ENCODE measurements around the gene ANO7. TPM values are rescaled to one million over a fixed set of nuclear protein-coding genes. Genes with fewer than 3 reads are reported as not detected.

ANO7 gene
- total and polyA plus RNA-seq, 7 experiments from 2014 or later: 0.16 to 0.94 (median 0.30) TPM; not detected in 1

DNA sequence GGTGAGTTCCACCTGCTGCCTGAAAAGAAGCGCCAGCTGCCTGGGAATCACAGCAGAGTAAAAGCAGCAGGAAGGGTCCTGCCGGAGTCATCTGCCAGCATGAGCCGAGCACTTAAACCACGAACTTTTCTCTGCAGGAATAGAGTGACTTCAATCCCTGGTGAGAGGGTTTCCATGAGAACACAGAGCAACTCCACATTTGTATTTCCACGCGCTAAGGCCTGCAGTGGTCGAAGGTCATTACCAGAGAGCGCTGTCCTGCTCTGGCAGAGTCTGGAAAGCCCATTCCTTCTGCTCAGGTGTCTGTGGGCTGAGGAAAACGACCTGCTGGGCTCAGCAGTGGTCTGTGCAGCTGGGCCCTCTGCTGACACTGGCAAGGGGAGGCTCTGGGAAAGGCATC is 45.9 kb upstream of the ANO7 start:
- Mint-ChIP-seq H3K4me1 (peaks cover 0 to 17% (median 14%) of the 10 kb centered on the region in 7 donors), H3K9me3 (no peaks in the 10 kb centered on the region), H3K4me3 (no peak overlapping the region), H3K36me3 (peaks cover 0 to 50% (median 8%) of the 10 kb centered on the region in 5 donors), H3K27me3 (no peaks in the 10 kb centered on the region), H3K27ac (no peak overlapping the region)
- Histone ChIP-seq H3K4me3 (ENCODE audit: low read length) (no peak overlapping the region), H3K27me3 (ENCODE audit: control insufficient read depth in 2 of 2, insufficient read depth in 2 of 2, low read length in 2 of 2) (no peaks in the 10 kb centered on the region), H3K36me3 (ENCODE audit: control insufficient read depth in 2 of 3, insufficient read depth in 3 of 3, low read length in 3 of 3) (peaks cover 0 to 41% (median 5%) of the 10 kb centered on the region in 3 experiments), H3K9me3 (ENCODE audit: control insufficient read depth in 2 of 3, low read length in 3 of 3) (no peaks in the 10 kb centered on the region), H3K4me1 (ENCODE audit: control insufficient read depth in 2 of 2, insufficient read depth in 2 of 2, low read length in 2 of 2) (peaks cover 0 to 4% of the 10 kb centered on the region in 2 donors), H3K27ac (ENCODE audit: low read depth, low read length) (no peak overlapping the region)
- ChIA-PET CTCF (no interaction called here), POLR2A (interaction anchor here (0.9 kb wide), 1 partner anchor 47 kb away, joined by 3 read pairs; no protein-coding TSS in a partner anchor)
- ATAC-seq (no peak), DNase-seq (no peak)
- intact Hi-C loops (cut with micrococcal nuclease): no loop called here

DNA sequence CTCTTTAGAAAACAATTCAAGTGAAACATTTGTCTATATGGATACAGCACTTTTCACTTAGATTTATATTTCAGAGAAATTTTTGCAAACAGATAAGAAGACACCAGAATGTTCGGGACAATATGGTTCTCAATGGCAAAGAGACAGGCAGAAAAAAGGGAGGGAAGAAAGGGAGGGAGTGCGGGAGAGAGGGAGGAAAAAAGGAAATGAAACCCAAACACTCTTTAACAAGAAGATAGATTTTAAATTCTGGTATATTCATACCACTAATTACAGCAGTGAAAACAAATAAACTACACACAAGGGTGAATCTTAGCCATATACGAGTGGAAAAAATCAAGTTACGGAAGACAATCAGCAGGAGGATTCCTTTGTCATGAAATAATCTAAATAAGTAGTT is 42.2 kb upstream of the ANO7 start:
- intact Hi-C loops (cut with micrococcal nuclease): loop anchor here in 1 of 2 donors (5.0 kb wide), 2 partner anchors 361 to 491 kb away; partner anchors contain the start of genes ATG4B, STK25 and THAP4

DNA sequence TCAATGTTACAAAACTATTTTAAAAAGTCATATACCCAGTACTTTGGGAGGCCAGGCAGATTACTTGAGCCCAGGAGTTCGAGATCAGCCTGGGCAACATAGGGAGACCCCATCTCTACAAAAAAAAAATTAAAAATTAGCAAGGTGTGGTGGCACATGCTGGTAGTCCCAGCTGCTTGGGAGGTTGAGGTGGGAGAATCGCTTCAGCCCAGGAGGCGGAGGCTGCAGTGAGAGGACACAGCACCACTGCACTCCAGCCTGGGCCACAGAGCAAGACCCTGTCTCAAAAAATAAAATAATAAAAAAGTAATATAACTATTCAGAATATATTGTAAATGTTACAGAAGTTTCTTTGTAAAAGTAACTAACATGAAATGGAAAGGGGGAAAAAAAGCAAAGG is 41.1 kb upstream of the ANO7 start:
- H3K36me3 ChIP-seq (ENCODE audit: control insufficient read depth in 2 of 3, insufficient read depth in 3 of 3, low read length in 3 of 3): peaks cover 0 to 7% (median 1%) of the 10 kb centered on the region in 3 experiments
- no peaks in the 10 kb centered on the region for H3K27me3 Mint-ChIP-seq
- no peak for ATAC-seq
- H3K4me1 Mint-ChIP-seq: peaks cover 30 to 50% (median 45%) of the 10 kb centered on the region in 7 donors
- H3K4me3 Mint-ChIP-seq: peak overlapping the region in 8 of 10 donors; percentile 52 to 98 (median 94)
- H3K27ac ChIP-seq (ENCODE audit: low read depth, low read length): no peak overlapping the region
- no peak overlapping the region for H3K4me3 ChIP-seq (ENCODE audit: low read length)
- peaks cover 0 to 15% (median 3%) of the 10 kb centered on the region in 5 donors for H3K36me3 Mint-ChIP-seq
- peaks cover 13 to 26% of the 10 kb centered on the region in 2 donors for H3K4me1 ChIP-seq (ENCODE audit: control insufficient read depth in 2 of 2, insufficient read depth in 2 of 2, low read length in 2 of 2)
- POLR2A ChIA-PET: interaction anchor here (0.6 to 7.0 kb wide), 3 partner anchors 41 to 66 kb away, joined by 3 to 150 read pairs (median 3); partner anchors contain the start of gene MTERF4
- intact Hi-C loops (cut with micrococcal nuclease): loop anchor here in 1 of 2 donors (5.0 kb wide), 2 partner anchors 360 to 490 kb away; partner anchors contain the start of genes ATG4B, STK25 and THAP4
- no peaks in the 10 kb centered on the region for H3K9me3 Mint-ChIP-seq
- CTCF ChIA-PET: interaction anchor here (1.2 kb wide), 1 partner anchor 69 kb away, joined by 3 read pairs; no protein-coding TSS in a partner anchor
- no peaks in the 10 kb centered on the region for H3K9me3 ChIP-seq (ENCODE audit: control insufficient read depth in 2 of 3, low read length in 3 of 3)
- no peak overlapping the region for H3K27ac Mint-ChIP-seq
- no peaks in the 10 kb centered on the region for H3K27me3 ChIP-seq (ENCODE audit: control insufficient read depth in 2 of 2, insufficient read depth in 2 of 2, low read length in 2 of 2)
- no peak for DNase-seq

More for the DNA sequence above, 42.2 kb upstream of the ANO7 start:
- Mint-ChIP-seq H3K9me3 (no peaks in the 10 kb centered on the region), H3K27ac (peak overlapping the region in 1 of 9 donors; percentile 23), H3K4me3 (peak overlapping the region in 2 of 10 donors; percentile 13 to 38), H3K36me3 (peaks cover 0 to 19% (median 7%) of the 10 kb centered on the region in 5 donors), H3K4me1 (peaks cover 19 to 41% (median 36%) of the 10 kb centered on the region in 7 donors), H3K27me3 (no peaks in the 10 kb centered on the region)
- CTCF ChIA-PET: interaction anchor here (0.6 to 1.2 kb wide), 2 partner anchors 68 to 698 kb away, joined by 3 read pairs; no protein-coding TSS in a partner anchor
- no peak for ATAC-seq
- Histone ChIP-seq H3K27me3 (ENCODE audit: control insufficient read depth in 2 of 2, insufficient read depth in 2 of 2, low read length in 2 of 2) (no peaks in the 10 kb centered on the region), H3K27ac (ENCODE audit: low read depth, low read length) (no peak overlapping the region), H3K4me1 (ENCODE audit: control insufficient read depth in 2 of 2, insufficient read depth in 2 of 2, low read length in 2 of 2) (peaks cover 12 to 18% of the 10 kb centered on the region in 2 donors), H3K36me3 (ENCODE audit: control insufficient read depth in 2 of 3, insufficient read depth in 3 of 3, low read length in 3 of 3) (peaks cover 0 to 12% (median 5%) of the 10 kb centered on the region in 3 experiments), H3K4me3 (ENCODE audit: low read length) (no peak overlapping the region), H3K9me3 (ENCODE audit: control insufficient read depth in 2 of 3, low read length in 3 of 3) (no peaks in the 10 kb centered on the region)
- no peak for DNase-seq
- POLR2A ChIA-PET: interaction anchor here (1.5 kb wide), 1 partner anchor 51 kb away, joined by 4 read pairs; no protein-coding TSS in a partner anchor

DNA sequence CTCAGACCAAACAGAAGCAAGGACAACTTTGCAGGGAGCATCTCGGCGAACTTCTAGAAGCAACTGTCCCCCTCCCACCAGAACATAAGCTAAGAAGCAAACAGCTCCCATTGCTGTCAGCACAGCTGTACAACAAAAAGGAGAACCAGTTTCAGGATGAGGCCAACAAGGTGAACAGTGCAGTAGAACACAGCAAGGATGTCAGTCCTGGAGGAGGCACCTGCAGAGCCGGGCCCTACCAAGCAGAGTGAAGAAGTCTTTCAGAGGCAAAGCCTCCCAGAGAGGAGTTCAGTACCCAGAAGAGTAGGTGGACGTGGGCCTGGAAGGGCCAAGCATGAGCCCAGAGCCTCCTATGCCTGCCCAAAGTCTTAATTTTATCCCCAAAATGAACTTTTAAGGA is 40.2 kb upstream of the ANO7 start:
- H3K36me3 ChIP-seq (ENCODE audit: control insufficient read depth in 2 of 3, insufficient read depth in 3 of 3, low read length in 3 of 3): peaks cover 0 to 9% (median 0%) of the 10 kb centered on the region in 3 experiments
- ChIA-PET POLR2A (interaction anchor here (1.0 to 7.0 kb wide), 6 partner anchors 15 to 166 kb away, joined by 3 to 150 read pairs (median 7); partner anchors contain the start of gene MTERF4), CTCF (interaction anchor here (0.6 to 1.5 kb wide), 2 partner anchors 8 to 46 kb away, joined by 3 to 4 read pairs; partner anchors contain the start of gene MTERF4)
- no peaks in the 10 kb centered on the region for H3K9me3 Mint-ChIP-seq
- peaks cover 30 to 53% (median 46%) of the 10 kb centered on the region in 7 donors for H3K4me1 Mint-ChIP-seq
- no peak for ATAC-seq
- peak overlapping the region; percentile 88 to 98 (median 94) for H3K4me3 Mint-ChIP-seq
- H3K27ac ChIP-seq (ENCODE audit: low read depth, low read length): peak overlapping the region; percentile 71
- H3K36me3 Mint-ChIP-seq: peaks cover 0 to 17% (median 4%) of the 10 kb centered on the region in 5 donors
- intact Hi-C loops (cut with micrococcal nuclease): loop anchor here in 1 of 2 donors (2.0 to 5.0 kb wide), 3 partner anchors 359 to 587 kb away; partner anchors contain the start of genes ATG4B, DUSP28, STK25 and THAP4
- peaks cover 13 to 26% of the 10 kb centered on the region in 2 donors for H3K4me1 ChIP-seq (ENCODE audit: control insufficient read depth in 2 of 2, insufficient read depth in 2 of 2, low read length in 2 of 2)
- peak overlapping the region; percentile 97 for H3K4me3 ChIP-seq (ENCODE audit: low read length)
- no peaks in the 10 kb centered on the region for H3K9me3 ChIP-seq (ENCODE audit: control insufficient read depth in 2 of 3, low read length in 3 of 3)
- no peaks in the 10 kb centered on the region for H3K27me3 Mint-ChIP-seq
- no peaks in the 10 kb centered on the region for H3K27me3 ChIP-seq (ENCODE audit: control insufficient read depth in 2 of 2, insufficient read depth in 2 of 2, low read length in 2 of 2)
- DNase-seq: no peak
- peak overlapping the region in 7 of 9 donors; percentile 58 to 93 (median 75) for H3K27ac Mint-ChIP-seq

DNA sequence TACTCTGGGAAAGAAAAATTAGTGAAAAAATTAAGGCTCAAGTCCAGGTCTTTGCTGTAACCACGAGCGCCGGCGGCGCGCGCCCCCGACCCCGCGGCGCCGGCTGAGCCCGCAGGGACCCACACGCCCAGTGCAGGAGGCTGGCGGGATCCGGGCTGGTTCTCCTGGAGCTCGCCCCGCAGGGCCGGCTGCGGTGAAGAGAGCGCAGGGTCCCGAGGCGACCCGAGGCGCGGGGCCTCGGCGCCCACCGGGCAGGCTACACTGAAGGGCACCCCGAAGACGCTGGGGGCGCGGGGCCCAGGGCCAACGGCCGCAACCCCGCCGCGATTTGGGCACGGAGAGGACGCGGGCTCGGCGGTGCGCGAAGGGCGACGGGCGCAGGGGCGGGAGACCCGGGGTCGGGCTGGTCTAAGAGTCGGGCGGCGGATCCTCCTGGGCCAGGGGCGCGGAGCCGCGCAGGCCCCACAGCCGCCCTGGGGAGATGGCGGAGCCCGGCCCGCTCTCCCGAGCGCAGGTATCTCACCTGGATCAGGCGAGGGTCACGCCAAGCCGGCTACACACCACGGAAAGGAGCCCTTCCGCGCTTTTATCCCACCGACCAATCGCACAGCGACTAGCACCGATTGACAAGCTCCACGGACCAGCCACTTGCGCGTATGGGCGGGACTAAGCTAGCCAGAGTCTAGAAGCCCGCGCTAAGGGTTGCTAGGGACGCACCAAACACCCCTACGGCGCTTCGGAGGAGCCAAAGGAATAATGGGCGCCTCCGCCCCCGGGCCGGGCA is 39.4 kb upstream of the ANO7 start, which contains the start of gene PASK:
Gene PASK (minus strand): TSS at position 582 of the 784 bp plus-strand sequence. CDS start 6,440 bp downstream, outside the sequence.
- H3K9me3 ChIP-seq (ENCODE audit: control insufficient read depth in 2 of 3, low read length in 3 of 3): no peaks in the 10 kb centered on the region
- peak; percentile 88 for ATAC-seq
- Mint-ChIP-seq H3K27me3 (no peaks in the 10 kb centered on the region), H3K27ac (peak within 1 kb of the TSS; percentile 85 to 97 (median 93)), H3K4me1 (peaks cover 33 to 58% (median 50%) of the 10 kb centered on the region in 7 donors), H3K36me3 (peaks cover 0 to 17% (median 5%) of the 10 kb centered on the region in 5 donors), H3K4me3 (peak within 1 kb of the TSS; percentile 95 to 100 (median 98)), H3K9me3 (no peaks in the 10 kb centered on the region)
- peak within 1 kb of the TSS; percentile 71 for H3K27ac ChIP-seq (ENCODE audit: low read depth, low read length)
- peaks cover 13 to 26% of the 10 kb centered on the region in 2 donors for H3K4me1 ChIP-seq (ENCODE audit: control insufficient read depth in 2 of 2, insufficient read depth in 2 of 2, low read length in 2 of 2)
- H3K36me3 ChIP-seq (ENCODE audit: control insufficient read depth in 2 of 3, insufficient read depth in 3 of 3, low read length in 3 of 3): peaks cover 0 to 13% (median 0%) of the 10 kb centered on the region in 3 experiments
- DNase-seq: peak; percentile 72 to 96 (median 89)
- peak within 1 kb of the TSS; percentile 97 for H3K4me3 ChIP-seq (ENCODE audit: low read length)
- intact Hi-C loops (cut with micrococcal nuclease): loop anchor here (1.0 to 5.0 kb wide), 10 partner anchors 47 to 732 kb away; partner anchors contain the start of genes ATG4B (in 1 of the 2), DUSP28 (in 1 of the 2), FARP2 (in 1 of the 2) and HDLBP (in 1 of the 2)
- POLR2A ChIA-PET: interaction anchor here (0.6 to 7.0 kb wide), 17 partner anchors 9 to 563 kb away, joined by 3 to 150 read pairs (median 5); partner anchors contain the start of genes CAPN10, MTERF4 and SNED1
- CTCF ChIA-PET: interaction anchor here (0.7 to 4.4 kb wide), 10 partner anchors 9 to 234 kb away, joined by 3 to 30 read pairs (median 6); no protein-coding TSS in a partner anchor
- H3K27me3 ChIP-seq (ENCODE audit: control insufficient read depth in 2 of 2, insufficient read depth in 2 of 2, low read length in 2 of 2): no peaks in the 10 kb centered on the region

DNA sequence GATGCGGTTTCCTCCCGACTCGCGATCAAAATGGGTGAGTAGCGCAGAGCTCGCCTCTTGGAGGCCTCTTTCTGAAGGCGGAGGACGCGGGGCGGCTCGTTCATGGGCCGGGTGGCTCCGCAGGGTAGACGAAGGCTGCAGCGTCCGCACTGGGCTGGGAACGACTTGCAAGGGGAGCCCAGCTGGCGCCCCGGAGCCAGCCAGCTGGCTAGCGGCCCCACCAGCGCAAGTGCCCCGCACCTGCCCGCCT is 38.9 kb upstream of the ANO7 start:
- POLR2A ChIA-PET: interaction anchor here (0.6 to 7.0 kb wide), 18 partner anchors 9 to 564 kb away, joined by 3 to 150 read pairs (median 4); partner anchors contain the start of genes CAPN10, MTERF4 and SNED1
- Histone ChIP-seq H3K27me3 (ENCODE audit: control insufficient read depth in 2 of 2, insufficient read depth in 2 of 2, low read length in 2 of 2) (no peaks in the 10 kb centered on the region), H3K4me1 (ENCODE audit: control insufficient read depth in 2 of 2, insufficient read depth in 2 of 2, low read length in 2 of 2) (peaks cover 13 to 26% of the 10 kb centered on the region in 2 donors), H3K36me3 (ENCODE audit: control insufficient read depth in 2 of 3, insufficient read depth in 3 of 3, low read length in 3 of 3) (peaks cover 0 to 13% (median 0%) of the 10 kb centered on the region in 3 experiments), H3K27ac (ENCODE audit: low read depth, low read length) (peak overlapping the region; percentile 71), H3K4me3 (ENCODE audit: low read length) (peak overlapping the region; percentile 97), H3K9me3 (ENCODE audit: control insufficient read depth in 2 of 3, low read length in 3 of 3) (no peaks in the 10 kb centered on the region)
- ATAC-seq: no peak
- no peak for DNase-seq
- Mint-ChIP-seq H3K36me3 (peaks cover 0 to 14% (median 4%) of the 10 kb centered on the region in 5 donors), H3K27ac (peak overlapping the region; percentile 85 to 97 (median 90)), H3K4me1 (peaks cover 33 to 58% (median 50%) of the 10 kb centered on the region in 7 donors), H3K27me3 (no peaks in the 10 kb centered on the region), H3K4me3 (peak overlapping the region; percentile 95 to 100 (median 98)), H3K9me3 (no peaks in the 10 kb centered on the region)
- intact Hi-C loops (cut with micrococcal nuclease): loop anchor here (1.0 to 5.0 kb wide), 10 partner anchors 47 to 732 kb away; partner anchors contain the start of genes ATG4B (in 1 of the 2), DUSP28 (in 1 of the 2), FARP2 (in 1 of the 2) and HDLBP (in 1 of the 2)
- CTCF ChIA-PET: interaction anchor here (0.6 to 4.4 kb wide), 13 partner anchors 9 to 235 kb away, joined by 3 to 30 read pairs (median 4); no protein-coding TSS in a partner anchor
